Suprapubic skin (tissue), 4 donors: ENCODE data around the gene ANK2.

Experiments used
- EP300 ChIP-seq: sonication (generic); formaldehyde crosslinking; IDR thresholded peaks from one replicate; pipeline ENCODE4 v1.6.1; 2017; ENCODE audit warnings: antibody characterized with exemption
- POLR2A ChIP-seq, 2 donors: fragments of 450-650 bp; IDR thresholded peaks; one replicate each; pipeline ENCODE4 v1.6.1; 2017; ENCODE audit warnings: antibody characterized with exemption in 2 of 2, mild to moderate bottlenecking in 2 of 2, moderate library complexity in 2 of 2
- POLR2AphosphoS5 ChIP-seq, 3 donors: sonication (generic); formaldehyde crosslinking; IDR thresholded peaks; one replicate each; pipeline ENCODE4 v1.6.1; 2017; ENCODE audit warnings: antibody characterized with exemption in 3 of 3
- TF ChIP-seq, protein P1 (sequence below), 2 donors: fragments of 200-600 bp in 1 of 2; fragments of 450-650 bp in 1 of 2; sonication (generic) in 1 of 2; IDR thresholded peaks; one replicate each; pipeline ENCODE4 v1.5.1; 2016 to 2019; ENCODE audit warnings: antibody characterized with exemption in 2 of 2, mild to moderate bottlenecking in 1 of 2, moderate library complexity in 1 of 2

DNA sequence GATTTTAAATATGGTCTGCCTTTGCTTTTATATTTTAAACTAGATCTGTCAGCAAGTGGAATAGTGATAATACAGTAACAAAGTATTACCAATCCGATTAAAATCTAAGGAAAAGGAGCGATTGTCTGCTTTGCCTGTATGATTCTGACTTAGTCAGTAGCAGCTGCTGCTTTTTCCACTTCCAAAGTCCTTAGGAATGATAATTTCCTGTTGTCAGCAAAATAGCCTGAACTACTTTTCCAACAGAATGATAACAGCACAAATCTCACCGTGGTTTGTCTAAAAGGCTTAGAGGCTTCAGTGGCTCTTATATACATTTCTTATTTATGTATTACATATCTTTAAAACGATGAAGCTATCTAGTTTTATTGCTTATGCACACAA lies 290.0 kb downstream of the ANK2 start:
- no peak for TF ChIP-seq POLR2A (IDR thresholded peaks at IDR 0.05)
- TF ChIP-seq, protein P1, sequence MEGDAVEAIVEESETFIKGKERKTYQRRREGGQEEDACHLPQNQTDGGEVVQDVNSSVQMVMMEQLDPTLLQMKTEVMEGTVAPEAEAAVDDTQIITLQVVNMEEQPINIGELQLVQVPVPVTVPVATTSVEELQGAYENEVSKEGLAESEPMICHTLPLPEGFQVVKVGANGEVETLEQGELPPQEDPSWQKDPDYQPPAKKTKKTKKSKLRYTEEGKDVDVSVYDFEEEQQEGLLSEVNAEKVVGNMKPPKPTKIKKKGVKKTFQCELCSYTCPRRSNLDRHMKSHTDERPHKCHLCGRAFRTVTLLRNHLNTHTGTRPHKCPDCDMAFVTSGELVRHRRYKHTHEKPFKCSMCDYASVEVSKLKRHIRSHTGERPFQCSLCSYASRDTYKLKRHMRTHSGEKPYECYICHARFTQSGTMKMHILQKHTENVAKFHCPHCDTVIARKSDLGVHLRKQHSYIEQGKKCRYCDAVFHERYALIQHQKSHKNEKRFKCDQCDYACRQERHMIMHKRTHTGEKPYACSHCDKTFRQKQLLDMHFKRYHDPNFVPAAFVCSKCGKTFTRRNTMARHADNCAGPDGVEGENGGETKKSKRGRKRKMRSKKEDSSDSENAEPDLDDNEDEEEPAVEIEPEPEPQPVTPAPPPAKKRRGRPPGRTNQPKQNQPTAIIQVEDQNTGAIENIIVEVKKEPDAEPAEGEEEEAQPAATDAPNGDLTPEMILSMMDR (IDR thresholded peaks at IDR 0.05): no peak
- TF ChIP-seq POLR2AphosphoS5 (IDR thresholded peaks at IDR 0.05): no peak
- no peak for TF ChIP-seq EP300
